HEK293 (cell line): Measurements from ENCODE around the gene COX6A2.

Experiments
- EGR2 ChIP-seq: fragments of 450-650 bp; formaldehyde crosslinking; IDR thresholded peaks from 2 replicates; pipeline ENCODE4 v1.5.1; 2016; ENCODE audit warnings: low read depth, missing biosample characterization, missing genetic modification characterization
- TF ChIP-seq, protein P1 (sequence below): fragments of 450-650 bp; formaldehyde crosslinking; IDR thresholded peaks from 2 replicates; pipeline ENCODE4 v1.5.1; 2016; ENCODE audit warnings: missing biosample characterization, missing genetic modification characterization

DNA sequence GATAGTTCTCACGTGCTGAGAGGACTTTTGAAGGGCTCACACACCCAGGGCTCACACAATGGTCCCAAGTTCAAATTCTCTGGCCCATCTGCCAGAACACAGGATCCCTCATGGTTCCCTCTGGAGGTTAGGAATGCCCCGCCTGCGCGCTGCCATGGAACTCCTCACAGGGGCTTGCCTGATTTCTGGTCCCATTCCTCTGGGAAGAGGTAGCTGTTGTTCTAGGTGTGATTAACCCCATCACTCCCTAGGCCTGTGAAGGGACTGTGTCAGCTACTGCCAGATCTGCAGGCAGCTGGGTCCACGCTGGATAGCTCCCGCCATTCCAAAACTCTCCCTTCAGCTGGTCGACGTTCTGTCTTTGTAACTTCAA lies 28.8 kb upstream of the COX6A2 start:
- TF ChIP-seq, protein P1, sequence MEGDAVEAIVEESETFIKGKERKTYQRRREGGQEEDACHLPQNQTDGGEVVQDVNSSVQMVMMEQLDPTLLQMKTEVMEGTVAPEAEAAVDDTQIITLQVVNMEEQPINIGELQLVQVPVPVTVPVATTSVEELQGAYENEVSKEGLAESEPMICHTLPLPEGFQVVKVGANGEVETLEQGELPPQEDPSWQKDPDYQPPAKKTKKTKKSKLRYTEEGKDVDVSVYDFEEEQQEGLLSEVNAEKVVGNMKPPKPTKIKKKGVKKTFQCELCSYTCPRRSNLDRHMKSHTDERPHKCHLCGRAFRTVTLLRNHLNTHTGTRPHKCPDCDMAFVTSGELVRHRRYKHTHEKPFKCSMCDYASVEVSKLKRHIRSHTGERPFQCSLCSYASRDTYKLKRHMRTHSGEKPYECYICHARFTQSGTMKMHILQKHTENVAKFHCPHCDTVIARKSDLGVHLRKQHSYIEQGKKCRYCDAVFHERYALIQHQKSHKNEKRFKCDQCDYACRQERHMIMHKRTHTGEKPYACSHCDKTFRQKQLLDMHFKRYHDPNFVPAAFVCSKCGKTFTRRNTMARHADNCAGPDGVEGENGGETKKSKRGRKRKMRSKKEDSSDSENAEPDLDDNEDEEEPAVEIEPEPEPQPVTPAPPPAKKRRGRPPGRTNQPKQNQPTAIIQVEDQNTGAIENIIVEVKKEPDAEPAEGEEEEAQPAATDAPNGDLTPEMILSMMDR, result no peak
- TF ChIP-seq EGR2, result no peak
